OCI-M2 (cell line): ENCODE results near the gene CFAP97D1.
"Not testable (repeated sequence)": the region's sequence is repeated elsewhere in the genome, so short reads cannot be mapped to it uniquely, and the experiment has no call there.

Experiments used
- DNase-seq: peaks from one replicate; lab custom pipeline; 2025; ENCODE audit not compliant: unreplicated experiment; lab: John Stamatoyannopoulos, UW

CFAP97D1 gene

DNA sequence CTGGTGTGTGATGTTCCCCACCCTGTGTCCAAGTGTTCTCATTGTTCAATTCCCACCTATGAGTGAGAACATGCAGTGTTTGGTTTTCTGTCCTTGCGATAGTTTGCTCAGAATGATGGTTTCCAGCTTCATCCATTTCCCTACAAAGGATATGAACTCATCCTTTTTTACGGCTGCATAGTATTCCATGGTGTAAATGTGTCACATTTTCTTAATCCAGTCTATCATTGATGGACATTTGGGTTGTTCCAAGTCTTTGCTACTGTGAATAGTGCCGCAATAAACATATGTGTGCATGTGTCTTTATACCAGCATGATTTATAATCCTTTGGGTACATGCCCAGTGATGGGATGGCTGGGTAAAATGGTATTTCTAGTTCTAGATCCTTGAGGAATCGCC is 12.4 kb downstream of the CFAP97D1 start:
- not testable (repeated sequence) for DNase-seq

GRCh38 chr17:43798024-43798423 is 17.8 kb downstream of the CFAP97D1 start:
- DNase-seq, result not testable (repeated sequence)

DNA sequence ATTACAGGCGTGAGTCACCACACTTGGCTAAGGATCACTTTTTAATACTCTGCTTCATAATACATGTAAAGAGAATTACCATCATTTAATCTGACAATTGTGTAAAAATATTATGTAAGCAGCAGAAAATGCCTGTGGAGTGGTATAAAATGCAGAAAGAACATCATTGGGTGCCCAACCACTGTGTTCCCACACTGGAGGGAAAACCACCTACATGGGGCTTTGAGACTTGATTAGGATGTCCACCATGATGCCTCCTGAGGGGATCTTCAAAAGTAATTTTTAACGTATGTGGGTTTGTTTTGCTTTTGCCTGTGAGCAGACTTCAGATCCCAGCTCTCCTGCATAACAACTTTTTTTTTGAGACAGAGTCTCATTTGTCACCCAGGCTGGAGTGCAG is 18.8 kb downstream of the CFAP97D1 start:
- DNase-seq, result no peak

- no peak for DNase-seq
Observed at GRCh38 chr17:43800736-43801135, 20.5 kb downstream of the CFAP97D1 start.

GRCh38 chr17:43801844-43802243 is 21.6 kb downstream of the CFAP97D1 start:
- no peak for DNase-seq

DNA sequence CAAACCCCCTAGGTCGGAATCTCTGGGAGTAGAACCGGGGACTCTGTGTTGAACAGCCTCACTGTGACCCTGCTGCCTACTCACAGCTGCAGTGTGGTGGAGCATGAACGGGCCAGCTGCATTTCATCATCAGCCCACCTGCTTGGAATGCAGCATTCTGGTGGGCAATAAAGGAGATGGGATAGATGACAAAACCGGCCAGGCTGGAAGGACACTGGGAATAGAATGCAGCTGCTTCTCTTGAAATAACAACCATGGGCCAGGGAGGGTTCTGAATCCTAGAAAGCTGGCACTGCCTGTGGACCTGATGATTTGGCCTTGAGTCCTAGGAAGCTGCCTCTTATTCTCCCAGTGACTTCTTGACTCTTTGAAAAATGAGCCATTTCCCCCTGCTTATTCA is 23.5 kb downstream of the CFAP97D1 start:
- no peak for DNase-seq

DNA sequence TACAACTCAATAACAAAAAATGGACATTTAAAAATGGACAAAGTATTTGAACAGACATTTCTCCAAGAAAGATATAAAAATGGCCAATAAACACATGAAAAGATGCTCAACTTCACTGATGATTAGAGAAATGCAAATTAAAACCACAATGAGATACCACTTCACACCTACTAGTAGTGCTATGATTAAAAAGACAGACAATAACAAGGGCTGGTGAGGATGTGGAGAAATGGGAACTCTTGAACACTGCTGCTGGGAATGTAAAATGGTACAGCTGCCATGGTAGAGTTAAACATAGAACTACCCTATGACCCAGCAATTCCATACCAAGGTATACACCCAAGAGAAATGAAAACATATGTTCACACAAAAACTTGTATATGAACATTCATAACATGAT is 24.9 kb downstream of the CFAP97D1 start:
- DNase-seq, result no peak

GRCh38 chr17:43808076-43808475 is 27.8 kb downstream of the CFAP97D1 start:
- DNase-seq, result no peak

DNA sequence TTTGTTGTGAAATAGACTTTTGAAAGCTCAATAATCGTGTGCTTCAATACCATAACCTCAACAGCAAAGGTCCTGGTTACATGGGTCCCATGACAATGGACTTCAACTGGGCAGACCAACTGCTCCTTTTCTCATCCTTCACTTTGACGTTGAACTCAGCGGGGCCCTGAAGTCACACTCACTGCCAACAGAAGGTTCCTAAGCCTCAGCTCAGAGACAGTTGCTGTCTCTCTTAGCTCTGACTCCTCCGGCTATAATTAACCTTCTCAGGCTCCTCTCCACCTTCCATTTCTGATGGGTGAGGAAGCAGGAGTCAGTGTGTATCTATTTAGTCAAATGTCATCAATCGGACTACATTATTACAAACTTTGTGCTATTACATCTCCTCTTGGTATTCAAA is 28.9 kb downstream of the CFAP97D1 start:
- no peak for DNase-seq

DNA sequence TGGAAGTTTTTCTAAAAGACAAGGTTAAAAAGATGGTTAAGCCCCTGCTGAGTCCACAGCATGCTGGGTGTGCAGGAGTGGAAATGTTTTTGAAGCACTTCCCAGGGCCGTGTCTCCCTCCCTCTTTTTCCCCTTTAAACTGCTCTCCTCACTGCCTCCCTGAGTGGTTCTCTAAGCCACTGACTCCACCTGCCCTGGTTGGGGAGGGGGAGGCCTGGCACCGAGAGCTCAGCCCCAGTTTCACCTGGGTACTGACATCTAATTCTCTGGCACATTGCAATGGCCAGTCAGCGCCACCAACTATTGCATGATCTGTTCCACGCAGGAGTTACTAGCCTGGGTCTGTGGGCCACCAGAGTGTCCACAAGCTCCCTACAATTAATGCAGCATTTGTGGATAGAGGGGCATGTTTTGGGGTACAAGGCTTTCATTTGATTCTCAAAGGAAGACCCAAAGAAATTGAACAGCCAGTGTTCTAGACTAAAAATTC is 30.0 kb downstream of the CFAP97D1 start:
- no peak for DNase-seq

- no peak for DNase-seq
Observed at GRCh38 chr17:43810823-43811222, 30.6 kb downstream of the CFAP97D1 start.

GRCh38 chr17:43812396-43813265 is 32.4 kb downstream of the CFAP97D1 start:
- no peak for DNase-seq

GRCh38 chr17:43813386-43813785 is 33.2 kb downstream of the CFAP97D1 start:
- DNase-seq, result no peak

- no peak for DNase-seq
Observed at GRCh38 chr17:43814026-43814425, 33.8 kb downstream of the CFAP97D1 start.

GRCh38 chr17:43814714-43815113 is 34.5 kb downstream of the CFAP97D1 start:
- no peak for DNase-seq

- DNase-seq, result no peak
Observed at GRCh38 chr17:43816336-43817320, 36.4 kb downstream of the CFAP97D1 start.

DNA sequence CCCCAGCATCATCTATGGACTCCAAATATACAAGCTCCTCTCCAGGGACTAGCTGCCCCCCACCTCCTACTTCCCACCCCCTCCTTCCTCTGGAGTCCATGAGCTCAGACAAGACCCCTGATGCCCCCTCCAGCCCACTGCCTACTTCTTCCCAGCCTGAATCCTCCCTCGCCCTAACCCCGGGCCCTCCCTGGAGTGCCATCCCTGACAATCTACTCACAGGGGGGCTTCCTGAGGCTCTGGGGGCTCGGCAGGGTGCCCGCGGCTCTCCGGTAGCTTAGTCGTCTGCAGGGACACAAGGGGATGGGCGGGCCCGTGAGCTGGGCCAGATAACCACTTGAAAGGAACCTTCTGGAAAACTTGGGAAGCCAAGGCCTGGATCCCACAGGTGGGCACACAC is 37.6 kb downstream of the CFAP97D1 start:
- no peak for DNase-seq

DNA sequence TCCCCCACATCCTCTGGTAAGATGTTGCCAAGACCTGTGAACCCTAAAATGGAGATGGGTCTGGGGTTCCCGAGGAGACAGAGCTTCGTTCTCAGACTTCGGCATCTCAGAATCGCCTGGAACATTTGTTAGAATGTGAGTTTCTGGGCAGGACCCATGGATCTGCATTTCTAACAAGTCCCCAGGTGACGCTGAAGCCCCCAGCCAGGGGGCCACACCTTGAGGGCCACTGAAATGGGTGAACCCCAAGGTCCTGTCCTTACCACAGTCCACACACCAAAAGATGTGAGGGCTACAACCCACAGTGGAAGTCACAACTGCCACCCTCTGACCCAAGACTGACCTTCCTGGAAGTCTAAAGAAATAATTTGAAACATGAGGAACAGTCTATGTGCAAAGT is 38.7 kb downstream of the CFAP97D1 start:
- no peak for DNase-seq

DNA sequence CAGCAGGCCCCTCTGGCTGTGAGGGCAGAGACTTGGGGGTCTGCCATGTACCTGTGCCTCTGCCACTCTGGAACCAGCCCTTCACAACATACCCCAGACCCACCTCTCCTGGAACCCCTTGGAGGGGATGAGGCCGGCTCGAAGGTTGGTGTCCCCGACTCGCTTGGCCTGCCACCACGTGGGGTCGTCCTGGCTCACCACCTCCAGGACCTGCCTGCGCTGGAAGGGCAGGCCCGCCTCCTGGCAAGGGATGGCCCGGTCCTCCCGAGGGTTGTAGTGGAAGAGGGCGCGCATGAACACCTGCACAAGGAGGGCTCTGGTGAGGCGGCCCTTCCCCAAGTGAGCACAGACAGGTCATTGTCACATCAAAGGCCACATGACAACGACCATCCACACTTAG is 40.5 kb downstream of the CFAP97D1 start:
- DNase-seq, result no peak

- DNase-seq, result no peak
Observed at GRCh38 chr17:43822570-43823190, 42.4 kb downstream of the CFAP97D1 start.
